ENCODE results near the gene ZBED4.

Gene ZBED4

GRCh38 chr22:49845666-49846459 lies 7.8 kb upstream of the ZBED4 start:
- no peak overlapping the region for H3K4me2 ChIP-seq (ENCODE audit: low read length)
- no peaks in the 10 kb centered on the region for H3K9me3 ChIP-seq (ENCODE audit: insufficient read depth, low read length)
- no peaks in the 10 kb centered on the region for H4K20me1 ChIP-seq (ENCODE audit: insufficient read depth, low read length)
- no peak overlapping the region for H3K9ac ChIP-seq (ENCODE audit: low read length)
- TF ChIP-seq EZH2phosphoT487 (IDR thresholded peaks at IDR 0.05; ENCODE audit: low read depth) (no peak), CTCF (IDR thresholded peaks at IDR 0.05; ENCODE audit: low read depth, low read length) (no peak)
- no peak overlapping the region for H2AFZ ChIP-seq (ENCODE audit: low read depth, low read length)
- H3K27ac ChIP-seq (ENCODE audit: low read length), result no peak overlapping the region
- no peaks in the 10 kb centered on the region for H3K27me3 ChIP-seq (ENCODE audit: low read depth, low read length)
- H3K4me1 ChIP-seq (ENCODE audit: low read length), result no peaks in the 10 kb centered on the region
- no peak overlapping the region for H3K4me3 ChIP-seq (ENCODE audit: low read length)
- no peaks in the 10 kb centered on the region for H3K36me3 ChIP-seq (replicated peaks; ENCODE audit: low read depth, low read length)
- no peaks in the 10 kb centered on the region for H3K79me2 ChIP-seq (ENCODE audit: low read length)

GRCh38 chr22:49847751-49848689 lies 5.6 kb upstream of the ZBED4 start:
- H3K27ac ChIP-seq (ENCODE audit: low read length), result no peak overlapping the region
- H3K79me2 ChIP-seq (ENCODE audit: low read length), result no peaks in the 10 kb centered on the region
- H2AFZ ChIP-seq (ENCODE audit: low read depth, low read length), result no peak overlapping the region
- H3K36me3 ChIP-seq (replicated peaks; ENCODE audit: low read depth, low read length), result no peaks in the 10 kb centered on the region
- H3K27me3 ChIP-seq (ENCODE audit: low read depth, low read length), result no peaks in the 10 kb centered on the region
- H3K4me1 ChIP-seq (ENCODE audit: low read length), result no peaks in the 10 kb centered on the region; the same call in 1 of the 2 replicates
- TF ChIP-seq CTCF (IDR thresholded peaks at IDR 0.05; ENCODE audit: low read depth, low read length) (no peak), EZH2phosphoT487 (IDR thresholded peaks at IDR 0.05; ENCODE audit: low read depth) (no peak)
- no peak overlapping the region for H3K4me2 ChIP-seq (ENCODE audit: low read length)
- H4K20me1 ChIP-seq (ENCODE audit: insufficient read depth, low read length), result no peaks in the 10 kb centered on the region
- no peak overlapping the region for H3K9ac ChIP-seq (ENCODE audit: low read length)
- no peaks in the 10 kb centered on the region for H3K9me3 ChIP-seq (ENCODE audit: insufficient read depth, low read length)
- H3K4me3 ChIP-seq (ENCODE audit: low read length), result no peak overlapping the region

- TF ChIP-seq CTCF (IDR thresholded peaks at IDR 0.05; ENCODE audit: low read depth, low read length) (no peak), EZH2phosphoT487 (IDR thresholded peaks at IDR 0.05; ENCODE audit: low read depth) (no peak)
- H3K27me3 ChIP-seq (ENCODE audit: low read depth, low read length), result no peaks in the 10 kb centered on the region
Observed at GRCh38 chr22:49848690-49849160, 4.9 kb upstream of the ZBED4 start.

More at GRCh38 chr22:49848690-49849160, 4.9 kb upstream of the ZBED4 start:
- H3K27ac ChIP-seq (ENCODE audit: low read length), result no peak overlapping the region
- no peaks in the 10 kb centered on the region; the same call in 1 of the 2 replicates for H3K4me1 ChIP-seq (ENCODE audit: low read length)
- no peaks in the 10 kb centered on the region for H4K20me1 ChIP-seq (ENCODE audit: insufficient read depth, low read length)
- no peak overlapping the region for H3K9ac ChIP-seq (ENCODE audit: low read length)
- no peak overlapping the region for H3K4me3 ChIP-seq (ENCODE audit: low read length)
- H3K9me3 ChIP-seq (ENCODE audit: insufficient read depth, low read length), result no peaks in the 10 kb centered on the region
- H3K4me2 ChIP-seq (ENCODE audit: low read length), result no peak overlapping the region
- no peaks in the 10 kb centered on the region for H3K79me2 ChIP-seq (ENCODE audit: low read length)
- H2AFZ ChIP-seq (ENCODE audit: low read depth, low read length), result no peak overlapping the region
- no peaks in the 10 kb centered on the region for H3K36me3 ChIP-seq (replicated peaks; ENCODE audit: low read depth, low read length)

Data from OCI-LY3 (cell line).